Measurements from ENCODE around the gene AURKA. TPM values are rescaled to one million over a fixed set of nuclear protein-coding genes. Genes with fewer than 3 reads are reported as not detected.
A peak's percentile ranks its signal among the peaks of the same experiment; 100 is the strongest.

AURKA gene
- total RNA-seq, 2 experiments from 2014 or later: 63.2 to 105 TPM

DNA sequence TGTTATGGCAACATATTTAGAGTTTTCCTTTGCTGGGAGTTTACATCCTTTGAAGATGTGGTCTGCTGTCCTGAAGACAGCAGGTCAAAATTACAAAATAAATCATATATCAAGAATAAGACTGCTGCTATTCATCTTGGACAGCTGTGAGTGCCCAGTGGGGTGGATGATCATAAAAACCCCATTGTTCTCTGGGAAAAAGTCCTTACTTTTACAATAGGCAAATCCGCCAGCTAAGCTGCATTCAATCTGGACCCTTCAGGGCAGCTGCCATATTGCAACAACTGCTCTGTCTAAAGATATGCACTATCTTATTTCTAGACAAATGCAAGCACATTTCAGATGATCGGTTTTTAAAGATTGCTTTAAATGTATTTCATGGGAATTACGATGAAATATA is 39.5 kb upstream of the AURKA start:
- DNase-seq (ENCODE audit: low spot score): no peak
- Histone ChIP-seq H3K9me2 (ENCODE audit: insufficient read depth, low read length) (no peaks in the 10 kb centered on the region), H3K4me1 (ENCODE audit: insufficient read depth, low read length, poor library complexity, severe bottlenecking) (peaks cover 12% of the 10 kb centered on the region), H3K27ac (ENCODE audit: low read depth, low read length, poor library complexity, severe bottlenecking) (no peak overlapping the region), H3K36me3 (ENCODE audit: insufficient read depth, low read length) (no peaks in the 10 kb centered on the region), H4K20me1 (ENCODE audit: insufficient read depth, low read length) (no peaks in the 10 kb centered on the region), H3K4me3 (ENCODE audit: low read depth, low read length, poor library complexity, severe bottlenecking) (no peak overlapping the region), H2AFZ (ENCODE audit: low read length) (no peak overlapping the region), H3K4me2 (ENCODE audit: low read length) (no peak overlapping the region), H3K9me3 (ENCODE audit: low read length) (no peaks in the 10 kb centered on the region), H3K79me2 (ENCODE audit: insufficient read depth, low read depth, low read length) (no peaks in the 10 kb centered on the region)
- ChIA-PET CTCF (ENCODE audit: unreplicated experiment) (no interaction called here), POLR2A (no interaction called here)
- intact Hi-C loops (cut with micrococcal nuclease; ENCODE audit: unreplicated experiment): no loop called here
- no TSS peak for BruUV-seq (replicated peaks)
- TF ChIP-seq, protein P1, sequence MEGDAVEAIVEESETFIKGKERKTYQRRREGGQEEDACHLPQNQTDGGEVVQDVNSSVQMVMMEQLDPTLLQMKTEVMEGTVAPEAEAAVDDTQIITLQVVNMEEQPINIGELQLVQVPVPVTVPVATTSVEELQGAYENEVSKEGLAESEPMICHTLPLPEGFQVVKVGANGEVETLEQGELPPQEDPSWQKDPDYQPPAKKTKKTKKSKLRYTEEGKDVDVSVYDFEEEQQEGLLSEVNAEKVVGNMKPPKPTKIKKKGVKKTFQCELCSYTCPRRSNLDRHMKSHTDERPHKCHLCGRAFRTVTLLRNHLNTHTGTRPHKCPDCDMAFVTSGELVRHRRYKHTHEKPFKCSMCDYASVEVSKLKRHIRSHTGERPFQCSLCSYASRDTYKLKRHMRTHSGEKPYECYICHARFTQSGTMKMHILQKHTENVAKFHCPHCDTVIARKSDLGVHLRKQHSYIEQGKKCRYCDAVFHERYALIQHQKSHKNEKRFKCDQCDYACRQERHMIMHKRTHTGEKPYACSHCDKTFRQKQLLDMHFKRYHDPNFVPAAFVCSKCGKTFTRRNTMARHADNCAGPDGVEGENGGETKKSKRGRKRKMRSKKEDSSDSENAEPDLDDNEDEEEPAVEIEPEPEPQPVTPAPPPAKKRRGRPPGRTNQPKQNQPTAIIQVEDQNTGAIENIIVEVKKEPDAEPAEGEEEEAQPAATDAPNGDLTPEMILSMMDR (conservative IDR thresholded peaks at IDR 0.05; ENCODE audit: low read length): no peak
- TF ChIP-seq EZH2phosphoT487 (IDR thresholded peaks at IDR 0.05; ENCODE audit: borderline replicate concordance, low read depth, low read length): no peak

DNA sequence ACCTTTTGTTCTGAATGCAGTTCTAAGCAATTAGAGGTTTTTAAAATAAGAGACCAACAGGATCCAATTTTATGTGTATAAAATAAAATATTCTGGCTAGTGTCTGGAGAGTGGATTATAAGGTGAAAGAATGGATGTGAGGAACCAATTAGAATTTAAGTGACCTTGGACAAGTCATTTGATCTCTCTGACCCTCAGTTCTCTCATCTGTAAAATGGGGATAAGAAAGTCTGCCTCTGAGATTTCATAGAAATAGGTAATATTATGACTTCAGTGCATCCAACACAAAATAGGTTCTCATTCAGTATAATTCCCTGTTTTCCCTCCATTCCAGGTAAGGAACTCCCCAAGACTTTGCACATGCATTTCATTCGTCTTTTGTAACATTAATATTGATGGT is 38.9 kb upstream of the AURKA start:
- no peak overlapping the region for H3K27ac ChIP-seq (ENCODE audit: low read depth, low read length, poor library complexity, severe bottlenecking)
- ChIA-PET POLR2A (interaction anchor here (0.6 kb wide), 1 partner anchor 208 kb away, joined by 4 read pairs; no protein-coding TSS in a partner anchor), CTCF (ENCODE audit: unreplicated experiment) (no interaction called here)
- no peaks in the 10 kb centered on the region for H4K20me1 ChIP-seq (ENCODE audit: insufficient read depth, low read length)
- H3K9me3 ChIP-seq (ENCODE audit: low read length): no peaks in the 10 kb centered on the region
- DNase-seq (ENCODE audit: low spot score): no peak
- H3K9me2 ChIP-seq (ENCODE audit: insufficient read depth, low read length): no peaks in the 10 kb centered on the region
- no peak overlapping the region for H3K4me3 ChIP-seq (ENCODE audit: low read depth, low read length, poor library complexity, severe bottlenecking)
- H3K79me2 ChIP-seq (ENCODE audit: insufficient read depth, low read depth, low read length): no peaks in the 10 kb centered on the region
- TF ChIP-seq, protein P1 (conservative IDR thresholded peaks at IDR 0.05; ENCODE audit: low read length): no peak
- TF ChIP-seq EZH2phosphoT487 (IDR thresholded peaks at IDR 0.05; ENCODE audit: borderline replicate concordance, low read depth, low read length): no peak
- H2AFZ ChIP-seq (ENCODE audit: low read length): no peak overlapping the region
- H3K36me3 ChIP-seq (ENCODE audit: insufficient read depth, low read length): no peaks in the 10 kb centered on the region
- peaks cover 12% of the 10 kb centered on the region for H3K4me1 ChIP-seq (ENCODE audit: insufficient read depth, low read length, poor library complexity, severe bottlenecking)
- no TSS peak for BruUV-seq (replicated peaks)
- intact Hi-C loops (cut with micrococcal nuclease; ENCODE audit: unreplicated experiment): no loop called here
- no peak overlapping the region for H3K4me2 ChIP-seq (ENCODE audit: low read length)

DNA sequence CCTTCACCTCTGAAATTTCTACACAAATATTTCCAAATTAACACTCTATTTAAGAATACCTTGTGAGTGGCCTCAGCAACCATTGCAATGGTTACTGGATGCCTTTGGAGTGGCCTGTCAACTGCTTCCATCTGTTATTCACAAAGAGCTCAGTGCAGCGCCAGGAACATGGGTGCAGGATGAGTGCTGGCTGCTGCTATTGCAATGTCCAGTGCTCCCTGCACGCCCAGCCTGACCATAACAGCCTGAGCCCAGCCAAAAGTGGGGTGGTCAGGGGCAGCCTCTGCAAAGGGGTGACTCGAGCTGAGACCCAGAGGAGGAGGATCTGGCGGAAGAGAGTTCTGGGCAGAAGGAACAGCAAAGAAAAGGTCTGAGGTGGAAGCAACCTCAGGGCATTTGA is 38.4 kb upstream of the AURKA start:
- Histone ChIP-seq H3K9me3 (ENCODE audit: low read length) (no peaks in the 10 kb centered on the region), H3K79me2 (ENCODE audit: insufficient read depth, low read depth, low read length) (no peaks in the 10 kb centered on the region), H3K27ac (ENCODE audit: low read depth, low read length, poor library complexity, severe bottlenecking) (no peak overlapping the region), H3K4me3 (ENCODE audit: low read depth, low read length, poor library complexity, severe bottlenecking) (no peak overlapping the region), H3K4me1 (ENCODE audit: insufficient read depth, low read length, poor library complexity, severe bottlenecking) (peaks cover 12% of the 10 kb centered on the region), H4K20me1 (ENCODE audit: insufficient read depth, low read length) (no peaks in the 10 kb centered on the region), H2AFZ (ENCODE audit: low read length) (peak overlapping the region; percentile 99; the same call in 1 of the 2 replicates), H3K9me2 (ENCODE audit: insufficient read depth, low read length) (no peaks in the 10 kb centered on the region), H3K36me3 (ENCODE audit: insufficient read depth, low read length) (no peaks in the 10 kb centered on the region), H3K4me2 (ENCODE audit: low read length) (no peak overlapping the region)
- CTCF ChIA-PET (ENCODE audit: unreplicated experiment): no interaction called here
- no TSS peak for BruUV-seq (replicated peaks)
- no peak for TF ChIP-seq EZH2phosphoT487 (IDR thresholded peaks at IDR 0.05; ENCODE audit: borderline replicate concordance, low read depth, low read length)
- TF ChIP-seq, protein P1 (conservative IDR thresholded peaks at IDR 0.05; ENCODE audit: low read length): no peak
- intact Hi-C loops (cut with micrococcal nuclease; ENCODE audit: unreplicated experiment): no loop called here
- no peak for DNase-seq (ENCODE audit: low spot score)
- POLR2A ChIA-PET: interaction anchor here (0.6 kb wide), 1 partner anchor 208 kb away, joined by 4 read pairs; no protein-coding TSS in a partner anchor

Data from OCI-LY7 (cell line).